Neural progenitor cell (in vitro differentiated cells): Measurements from ENCODE around the gene ELMO1. TPM values are rescaled to one million over a fixed set of nuclear protein-coding genes. Genes with fewer than 3 reads are reported as not detected.
A peak's percentile ranks its signal among the peaks of the same experiment; 100 is the strongest.

Experiments used
- DNase-seq: peaks from one replicate; pipeline ENCODE4 v3.0.0-alpha.2; 2016; ENCODE audit warnings: low spot score
- H2AFZ ChIP-seq: fragments of 200-600 bp; sonication (generic); replicated peaks from 2 replicates; pipeline ENCODE4 v1.6.1; 2016; ENCODE audit warnings: antibody characterized with exemption
- H3F3A ChIP-seq: fragments of 200-600 bp; sonication (generic); 2 replicates; pipeline ENCODE4 v1.6.1; 2016; ENCODE audit warnings: antibody characterized with exemption, low read depth
- H3K27ac ChIP-seq: fragments of 200-600 bp; sonication (generic); 2 replicates; pipeline ENCODE4 v1.5.1; 2016; ENCODE audit warnings: mild to moderate bottlenecking
- H3K27me3 ChIP-seq: fragments of 200-600 bp; sonication (generic); 2 replicates; pipeline ENCODE4 v1.6.1; 2016; ENCODE audit warnings: mild to moderate bottlenecking, moderate library complexity
- H3K36me3 ChIP-seq: fragments of 200-600 bp; sonication (generic); 2 replicates; pipeline ENCODE4 v1.5.1; 2016
- H3K4me1 ChIP-seq: fragments of 200-600 bp; sonication (generic); 2 replicates; pipeline ENCODE4 v1.6.1; 2016; ENCODE audit warnings: mixed run types
- H3K4me2 ChIP-seq: fragments of 200-600 bp; sonication (generic); 2 replicates; pipeline ENCODE4 v1.6.1; 2016
- H3K4me3 ChIP-seq: fragments of 200-600 bp; sonication (generic); 2 replicates; pipeline ENCODE4 v1.5.1; 2016
- H3K79me2 ChIP-seq: fragments of 200-600 bp; sonication (generic); 2 replicates; pipeline ENCODE4 v1.6.1; 2016; ENCODE audit warnings: low read depth
- H3K9ac ChIP-seq: fragments of 200-600 bp; sonication (generic); 2 replicates; pipeline ENCODE4 v1.6.1; 2016
- H3K9me3 ChIP-seq: fragments of 200-600 bp; sonication (generic); 2 replicates; pipeline ENCODE4 v1.5.1; 2016; ENCODE audit warnings: low read depth
- H4K20me1 ChIP-seq: fragments of 200-600 bp; sonication (generic); 2 replicates; pipeline ENCODE4 v1.6.1; 2016; ENCODE audit warnings: low read depth
- H3K27ac Mint-ChIP-seq: 3 replicates; pipeline ENCODE4 v1.8.0; 2021; ENCODE audit warnings: mixed read lengths
- H3K27me3 Mint-ChIP-seq: 2 replicates; pipeline ENCODE4 v1.8.0; 2022; ENCODE audit warnings: low read depth, mild to moderate bottlenecking, inconsistent platforms, moderate library complexity, mixed read lengths; ENCODE audit not compliant: insufficient read depth
- H3K36me3 Mint-ChIP-seq: 3 replicates; pipeline ENCODE4 v1.8.0; 2021; ENCODE audit warnings: mixed read lengths
- H3K4me1 Mint-ChIP-seq: 3 replicates; pipeline ENCODE4 v1.8.0; 2021; ENCODE audit warnings: mixed read lengths
- H3K4me3 Mint-ChIP-seq: 3 replicates; pipeline ENCODE4 v1.8.0; 2021; ENCODE audit warnings: mild to moderate bottlenecking, moderate library complexity, mixed read lengths
- H3K9me3 Mint-ChIP-seq: 3 replicates; pipeline ENCODE4 v1.8.0; 2020; ENCODE audit warnings: mixed read lengths
- EZH2 ChIP-seq: fragments of 200-600 bp; sonication (generic); IDR thresholded peaks from 2 replicates; pipeline ENCODE4 v1.6.1; 2017; ENCODE audit warnings: antibody characterized with exemption, mild to moderate bottlenecking, moderate library complexity
- EZH2phosphoT487 ChIP-seq: fragments of 200-600 bp; sonication (generic); IDR thresholded peaks from 2 replicates; pipeline ENCODE4 v1.6.1; 2017; ENCODE audit warnings: antibody characterized with exemption
- total RNA-seq: library from RNA; depleted of rRNA; stranded (reverse); fragments of >200 nt; gene quantifications from 2 replicates; pipeline ENCODE4 v1.2.3, GENCODE V29; 2015; ENCODE audit warnings: low replicate concordance
- TF ChIP-seq, protein P1 (sequence below): fragments of 200-600 bp; sonication (generic); IDR thresholded peaks from 2 replicates; pipeline ENCODE4 v1.5.1; 2017; ENCODE audit warnings: antibody characterized with exemption, mild to moderate bottlenecking

Gene ELMO1
- total RNA-seq, 1 donor from 2014 or later: 22.0 TPM

DNA sequence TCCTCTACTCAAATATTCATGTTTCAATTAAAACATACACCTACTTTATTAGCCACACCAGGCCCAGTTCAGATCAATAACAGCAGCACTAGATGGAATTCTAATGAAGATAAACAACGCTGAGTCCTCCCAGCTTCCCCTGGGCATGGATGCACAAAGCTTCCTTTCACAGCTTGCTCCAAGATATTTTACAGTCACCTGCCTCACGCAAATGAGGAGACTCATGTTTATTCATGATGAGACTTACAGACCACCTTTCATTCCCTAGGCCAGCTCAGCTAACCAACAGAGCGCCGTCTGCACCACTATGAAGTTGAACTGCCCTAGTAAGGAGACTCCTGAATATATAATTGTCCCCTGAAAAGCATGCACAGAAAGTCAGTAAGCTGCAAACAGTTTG is 441.4 kb downstream of the ELMO1 start:
- H3K79me2 ChIP-seq: no peaks in the 10 kb centered on the region
- H3F3A ChIP-seq: no peaks in the 10 kb centered on the region
- no peak overlapping the region for H3K27ac Mint-ChIP-seq
- H2AFZ ChIP-seq: no peak overlapping the region
- no peaks in the 10 kb centered on the region for H3K9me3 ChIP-seq
- peak overlapping the region; percentile 45 for H3K4me2 ChIP-seq
- H3K27me3 ChIP-seq: no peaks in the 10 kb centered on the region
- H3K4me3 ChIP-seq: no peak overlapping the region
- peak; percentile 19 for DNase-seq
- no peaks in the 10 kb centered on the region for H3K36me3 Mint-ChIP-seq
- no peak overlapping the region for H3K4me3 Mint-ChIP-seq
- H3K4me1 Mint-ChIP-seq: peaks cover 17% of the 10 kb centered on the region
- H3K9me3 Mint-ChIP-seq: no peaks in the 10 kb centered on the region
- no peak overlapping the region for H3K27ac ChIP-seq
- H4K20me1 ChIP-seq: no peaks in the 10 kb centered on the region
- H3K4me1 ChIP-seq: peaks cover 19% of the 10 kb centered on the region
- H3K9ac ChIP-seq: no peak overlapping the region
- H3K27me3 Mint-ChIP-seq: no peaks in the 10 kb centered on the region
- TF ChIP-seq EZH2: no peak
- TF ChIP-seq EZH2phosphoT487: no peak
- TF ChIP-seq, protein P1, sequence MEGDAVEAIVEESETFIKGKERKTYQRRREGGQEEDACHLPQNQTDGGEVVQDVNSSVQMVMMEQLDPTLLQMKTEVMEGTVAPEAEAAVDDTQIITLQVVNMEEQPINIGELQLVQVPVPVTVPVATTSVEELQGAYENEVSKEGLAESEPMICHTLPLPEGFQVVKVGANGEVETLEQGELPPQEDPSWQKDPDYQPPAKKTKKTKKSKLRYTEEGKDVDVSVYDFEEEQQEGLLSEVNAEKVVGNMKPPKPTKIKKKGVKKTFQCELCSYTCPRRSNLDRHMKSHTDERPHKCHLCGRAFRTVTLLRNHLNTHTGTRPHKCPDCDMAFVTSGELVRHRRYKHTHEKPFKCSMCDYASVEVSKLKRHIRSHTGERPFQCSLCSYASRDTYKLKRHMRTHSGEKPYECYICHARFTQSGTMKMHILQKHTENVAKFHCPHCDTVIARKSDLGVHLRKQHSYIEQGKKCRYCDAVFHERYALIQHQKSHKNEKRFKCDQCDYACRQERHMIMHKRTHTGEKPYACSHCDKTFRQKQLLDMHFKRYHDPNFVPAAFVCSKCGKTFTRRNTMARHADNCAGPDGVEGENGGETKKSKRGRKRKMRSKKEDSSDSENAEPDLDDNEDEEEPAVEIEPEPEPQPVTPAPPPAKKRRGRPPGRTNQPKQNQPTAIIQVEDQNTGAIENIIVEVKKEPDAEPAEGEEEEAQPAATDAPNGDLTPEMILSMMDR: no peak
- H3K36me3 ChIP-seq: no peaks in the 10 kb centered on the region

DNA sequence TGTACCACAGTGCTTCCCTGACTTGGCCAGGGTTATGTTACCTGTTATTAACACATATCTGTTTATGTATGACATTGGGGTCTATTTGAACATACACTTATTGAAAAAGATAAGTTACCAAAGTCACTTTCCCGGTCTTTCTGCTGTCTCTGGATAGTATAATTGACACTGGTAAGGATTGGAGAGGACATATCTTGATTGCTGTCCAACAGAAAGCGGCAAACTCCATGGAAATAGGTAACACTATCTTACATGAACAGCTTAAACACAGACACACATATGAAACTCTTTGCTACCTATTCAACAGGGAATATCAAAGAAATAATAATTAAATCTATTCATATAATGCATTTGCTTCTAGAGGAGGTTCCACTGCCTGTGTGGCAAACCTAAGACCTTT is 441.9 kb downstream of the ELMO1 start:
- Histone ChIP-seq H3K4me2 (no peak overlapping the region), H3K27me3 (no peaks in the 10 kb centered on the region), H3K4me1 (peaks cover 17% of the 10 kb centered on the region), H3K79me2 (no peaks in the 10 kb centered on the region), H3K4me3 (no peak overlapping the region), H3K27ac (no peak overlapping the region), H3K9me3 (no peaks in the 10 kb centered on the region), H3K9ac (no peak overlapping the region), H3K36me3 (no peaks in the 10 kb centered on the region), H2AFZ (no peak overlapping the region), H4K20me1 (no peaks in the 10 kb centered on the region), H3F3A (no peaks in the 10 kb centered on the region)
- Mint-ChIP-seq H3K9me3 (no peaks in the 10 kb centered on the region), H3K27ac (no peak overlapping the region), H3K4me3 (no peak overlapping the region), H3K27me3 (no peaks in the 10 kb centered on the region), H3K4me1 (peaks cover 17% of the 10 kb centered on the region), H3K36me3 (no peaks in the 10 kb centered on the region)
- TF ChIP-seq EZH2phosphoT487 (no peak), EZH2 (no peak)
- TF ChIP-seq, protein P1: no peak
- no peak for DNase-seq

DNA sequence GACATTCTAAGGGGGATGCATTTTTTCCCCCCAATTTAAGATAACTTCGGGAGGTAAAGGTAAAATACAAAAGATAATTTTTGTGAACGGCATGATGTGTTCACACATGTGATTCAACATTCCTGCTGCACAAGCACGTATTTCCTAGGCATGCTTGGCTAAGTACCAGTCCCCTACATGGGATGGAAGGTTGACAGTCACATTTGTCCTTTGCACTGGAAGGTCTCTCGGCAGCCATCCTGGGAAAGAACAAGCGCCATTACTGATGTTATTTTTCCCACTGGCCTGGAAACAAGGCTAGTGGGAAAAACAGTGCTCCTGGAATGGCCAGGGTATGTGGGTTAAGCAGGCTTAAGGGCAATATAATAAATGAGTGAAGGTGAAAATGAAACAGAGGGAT is 448.2 kb downstream of the ELMO1 start:
- no peak overlapping the region for H2AFZ ChIP-seq
- H3K27ac ChIP-seq: no peak overlapping the region
- no peaks in the 10 kb centered on the region for H3K9me3 ChIP-seq
- no peaks in the 10 kb centered on the region for H3K79me2 ChIP-seq
- no peak overlapping the region for H3K4me2 ChIP-seq
- Mint-ChIP-seq H3K27me3 (no peaks in the 10 kb centered on the region), H3K4me1 (no peaks in the 10 kb centered on the region), H3K4me3 (no peak overlapping the region), H3K27ac (no peak overlapping the region), H3K9me3 (no peaks in the 10 kb centered on the region), H3K36me3 (no peaks in the 10 kb centered on the region)
- no peaks in the 10 kb centered on the region for H4K20me1 ChIP-seq
- no peaks in the 10 kb centered on the region for H3K4me1 ChIP-seq
- TF ChIP-seq, protein P1: no peak
- TF ChIP-seq EZH2 (no peak), EZH2phosphoT487 (no peak)
- no peak overlapping the region for H3K9ac ChIP-seq
- H3K36me3 ChIP-seq: no peaks in the 10 kb centered on the region
- no peaks in the 10 kb centered on the region for H3F3A ChIP-seq
- no peak for DNase-seq
- H3K27me3 ChIP-seq: no peaks in the 10 kb centered on the region
- no peak overlapping the region for H3K4me3 ChIP-seq
